Measurements from ENCODE around the gene ZNF415. TPM values are rescaled to one million over a fixed set of nuclear protein-coding genes. Genes with fewer than 3 reads are reported as not detected.

ZNF415 gene
- total and polyA plus RNA-seq, 7 donors: 3.9 to 9.2 (median 7.6) TPM

DNA sequence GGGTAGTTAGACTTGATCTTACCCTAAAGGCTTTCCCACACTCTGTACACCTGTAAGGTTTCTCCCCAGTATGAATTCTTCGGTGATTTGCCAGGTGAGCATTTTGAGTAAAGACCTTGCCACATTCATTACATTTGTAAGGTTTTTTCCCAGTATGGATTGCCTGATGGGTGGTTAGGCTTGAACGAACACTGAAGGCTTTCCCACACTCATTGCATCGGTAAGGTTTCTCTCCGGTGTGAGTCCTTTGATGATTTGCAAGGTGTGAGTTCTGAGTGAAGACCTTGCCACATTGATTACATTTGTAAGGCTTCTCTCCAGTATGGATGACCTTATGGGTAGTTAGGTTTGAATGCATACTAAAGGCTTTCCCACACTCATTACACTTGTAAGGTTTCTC, 64.5 kb downstream of the ZNF415 start:
- DNase-seq (no peak), ATAC-seq (no peak)
- Histone ChIP-seq H3K4me1 (no peaks in the 10 kb centered on the region), H3K27ac (no peak overlapping the region), H3K36me3 (ENCODE audit: insufficient read depth in 1 of 2, low read depth in 1 of 2) (peaks cover 32 to 64% of the 10 kb centered on the region in 2 donors), H3K27me3 (ENCODE audit: insufficient read depth in 3 of 3, low read length in 2 of 3) (no peaks in the 10 kb centered on the region), H3K4me3 (no peak overlapping the region), H3K9me3 (peaks cover 67% of the 10 kb centered on the region)
- intact Hi-C loops (cut with DNase I): no loop called here
- TF ChIP-seq, protein P1, sequence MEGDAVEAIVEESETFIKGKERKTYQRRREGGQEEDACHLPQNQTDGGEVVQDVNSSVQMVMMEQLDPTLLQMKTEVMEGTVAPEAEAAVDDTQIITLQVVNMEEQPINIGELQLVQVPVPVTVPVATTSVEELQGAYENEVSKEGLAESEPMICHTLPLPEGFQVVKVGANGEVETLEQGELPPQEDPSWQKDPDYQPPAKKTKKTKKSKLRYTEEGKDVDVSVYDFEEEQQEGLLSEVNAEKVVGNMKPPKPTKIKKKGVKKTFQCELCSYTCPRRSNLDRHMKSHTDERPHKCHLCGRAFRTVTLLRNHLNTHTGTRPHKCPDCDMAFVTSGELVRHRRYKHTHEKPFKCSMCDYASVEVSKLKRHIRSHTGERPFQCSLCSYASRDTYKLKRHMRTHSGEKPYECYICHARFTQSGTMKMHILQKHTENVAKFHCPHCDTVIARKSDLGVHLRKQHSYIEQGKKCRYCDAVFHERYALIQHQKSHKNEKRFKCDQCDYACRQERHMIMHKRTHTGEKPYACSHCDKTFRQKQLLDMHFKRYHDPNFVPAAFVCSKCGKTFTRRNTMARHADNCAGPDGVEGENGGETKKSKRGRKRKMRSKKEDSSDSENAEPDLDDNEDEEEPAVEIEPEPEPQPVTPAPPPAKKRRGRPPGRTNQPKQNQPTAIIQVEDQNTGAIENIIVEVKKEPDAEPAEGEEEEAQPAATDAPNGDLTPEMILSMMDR (IDR thresholded peaks at IDR 0.05): no peak
- WGBS, 3 donors: 97 to 98% (median 98%) methylated on average over 4 of the region's 4 CpGs

DNA sequence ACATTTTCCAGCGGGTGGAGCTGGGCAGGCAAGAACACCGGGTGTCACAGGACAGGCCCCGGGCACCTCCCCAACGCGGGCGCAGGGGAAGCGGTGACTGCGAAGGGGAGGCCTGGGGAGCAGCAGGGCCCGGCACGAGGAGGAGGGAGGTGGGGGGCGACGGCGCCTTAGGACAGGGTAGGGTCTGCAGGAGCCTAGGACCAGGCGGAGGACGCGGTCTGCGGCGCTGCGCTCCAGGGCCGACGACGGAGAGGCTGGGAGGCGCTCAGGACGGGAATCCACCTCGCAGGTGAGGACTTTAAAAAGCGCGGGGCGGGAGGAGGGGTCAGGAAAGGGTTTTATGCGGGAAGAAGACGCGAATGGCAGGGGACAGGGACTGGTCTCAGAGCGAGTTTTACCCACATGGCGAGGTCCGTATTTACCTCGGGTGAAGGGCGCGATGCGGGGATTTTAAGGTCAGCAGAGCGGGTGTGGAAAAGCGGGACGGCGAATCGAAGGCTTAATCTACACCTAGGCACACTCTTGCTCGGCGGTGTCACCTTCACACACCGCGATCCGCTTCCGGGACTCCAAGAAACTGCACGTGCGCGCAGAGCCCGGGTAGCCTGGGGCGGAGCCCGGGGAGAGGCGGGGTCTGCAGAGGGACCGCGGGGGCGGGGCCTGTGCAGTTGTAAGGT, 74.7 kb downstream of the ZNF415 start:
- ATAC-seq (no peak), DNase-seq (no peak)
- Histone ChIP-seq H3K27ac (no peak overlapping the region), H3K9me3 (peaks cover 26% of the 10 kb centered on the region), H3K27me3 (ENCODE audit: insufficient read depth in 3 of 3, low read length in 2 of 3) (peaks cover 0 to 10% (median 6%) of the 10 kb centered on the region in 3 donors), H3K36me3 (ENCODE audit: insufficient read depth in 1 of 2, low read depth in 1 of 2) (no peaks in the 10 kb centered on the region), H3K4me1 (no peaks in the 10 kb centered on the region), H3K4me3 (no peak overlapping the region)
- intact Hi-C loops (cut with DNase I): no loop called here
- 1 to 3% (median 1%) methylated on average over 56 to 59 of the region's 59 CpGs for WGBS, 3 donors
- TF ChIP-seq, protein P1 (IDR thresholded peaks at IDR 0.05): no peak

Other genes starting within 250 kb of the ZNF415 start
- 1 to 10 TPM; 2.1 to 8.8 (median 6.8) TPM for gene ZNF320, start 235.3 kb downstream of the ZNF415 start, total RNA-seq
- gene ZNF320, start 235.3 kb downstream of the ZNF415 start, polyA plus RNA-seq: 1 to 10 TPM; 3.7 to 8.2 (median 3.7) TPM
- gene ZNF888, start 209.5 kb downstream of the ZNF415 start, total RNA-seq: under 1 TPM; 0.32 to 0.67 (median 0.48) TPM
- 1 to 10 TPM in 1 of 3 donors, under 1 TPM in 2; 0.13 to 1.0 (median 0.49) TPM for gene ZNF888, start 209.5 kb downstream of the ZNF415 start, polyA plus RNA-seq
- 1 to 10 TPM; 2.4 to 2.7 (median 2.6) TPM for gene ZNF816, start 170.0 kb downstream of the ZNF415 start, total RNA-seq
- 1 to 10 TPM; 1.8 to 9.1 (median 3.5) TPM for gene ZNF816, start 170.0 kb downstream of the ZNF415 start, polyA plus RNA-seq
- gene ERVV-1, start 119.0 kb downstream of the ZNF415 start, total RNA-seq: not detected
- under 1 TPM; 0.01 to 0.08 (median 0.03) TPM for gene ERVV-1, start 119.0 kb downstream of the ZNF415 start, polyA plus RNA-seq
- gene ERVV-2, start 88.2 kb downstream of the ZNF415 start, total RNA-seq: not detected
- gene ERVV-2, start 88.2 kb downstream of the ZNF415 start, polyA plus RNA-seq: not detected
- gene ZNF160, start 29.5 kb downstream of the ZNF415 start, total RNA-seq: 10 to 100 TPM in 2 of 4 donors, 1 to 10 TPM in 2; 7.5 to 12.4 (median 10.4) TPM
- gene ZNF160, start 29.5 kb downstream of the ZNF415 start, polyA plus RNA-seq: 10 to 100 TPM in 1 of 3 donors, 1 to 10 TPM in 2; 4.9 to 12.9 (median 6.9) TPM
- gene ZNF347, start 26.1 kb upstream of the ZNF415 start, total RNA-seq: 1 to 10 TPM; 3.8 to 6.8 (median 5.4) TPM
- gene ZNF347, start 26.1 kb upstream of the ZNF415 start, polyA plus RNA-seq: 1 to 10 TPM; 2.6 to 6.2 (median 3.4) TPM
- 1 to 10 TPM in 1 of 4 donors, under 1 TPM in 3; 0.47 to 1.1 (median 0.75) TPM for gene ZNF665, start 60.4 kb upstream of the ZNF415 start, total RNA-seq
- gene ZNF665, start 60.4 kb upstream of the ZNF415 start, polyA plus RNA-seq: under 1 TPM; 0.20 to 0.66 (median 0.48) TPM
- gene ZNF677, start 122.0 kb upstream of the ZNF415 start, total RNA-seq: 1 to 10 TPM; 5.1 to 9.7 (median 6.8) TPM
- gene ZNF677, start 122.0 kb upstream of the ZNF415 start, polyA plus RNA-seq: 1 to 10 TPM; 3.3 to 9.5 (median 4.0) TPM
- not detected for gene VN1R2, start 125.4 kb upstream of the ZNF415 start, total RNA-seq
- gene VN1R2, start 125.4 kb upstream of the ZNF415 start, polyA plus RNA-seq: not detected
- not detected for gene VN1R4, start 134.8 kb upstream of the ZNF415 start, total RNA-seq
- gene VN1R4, start 134.8 kb upstream of the ZNF415 start, polyA plus RNA-seq: not detected
- gene ZNF845, start 200.8 kb upstream of the ZNF415 start, total RNA-seq: 1 to 10 TPM in 2 of 4 donors, under 1 TPM in 2; 0.81 to 2.0 (median 1.0) TPM
- gene ZNF845, start 200.8 kb upstream of the ZNF415 start, polyA plus RNA-seq: 1 to 10 TPM in 2 of 3 donors, under 1 TPM in 1; 1.00 to 5.1 (median 1.4) TPM
- gene ZNF525, start 232.8 kb upstream of the ZNF415 start, total RNA-seq: 1 to 10 TPM; 1.3 to 2.1 (median 1.7) TPM
- gene ZNF525, start 232.8 kb upstream of the ZNF415 start, polyA plus RNA-seq: 1 to 10 TPM in 1 of 3 donors, under 1 TPM in 2; 0.18 to 1.6 (median 0.78) TPM